Kidney epithelial cell (primary cell): ENCODE data around the gene ENHO. TPM values are rescaled to one million over a fixed set of nuclear protein-coding genes. Genes with fewer than 3 reads are reported as not detected.
"Not testable (repeated sequence)": the region's sequence is repeated elsewhere in the genome, so short reads cannot be mapped to it uniquely, and the experiment has no call there.

Source experiments
- DNase-seq: peaks from one replicate; pipeline ENCODE4 v3.0.0-alpha.2; 2010; ENCODE audit warnings: low read depth
- H3K27me3 ChIP-seq: 2 replicates; pipeline ENCODE4 v1.6.0; 2011; ENCODE audit warnings: low read length; ENCODE audit not compliant: control insufficient read depth, insufficient read depth
- H3K36me3 ChIP-seq: 2 replicates; pipeline ENCODE4 v1.5.1; 2011; ENCODE audit warnings: low read length; ENCODE audit not compliant: control insufficient read depth, insufficient read depth
- H3K4me3 ChIP-seq: 2 replicates; pipeline ENCODE4 v1.5.1; 2011; ENCODE audit warnings: low read depth, mild to moderate bottlenecking, control low read depth, low read length
- CTCF ChIP-seq: IDR thresholded peaks from 2 replicates; pipeline ENCODE4 v1.5.1; 2011; ENCODE audit warnings: mild to moderate bottlenecking, moderate library complexity, low read length, control low read depth, inconsistent platforms; ENCODE audit not compliant: insufficient read depth, poor library complexity, severe bottlenecking
- total RNA-seq: library from RNA; depleted of rRNA; stranded (reverse); fragments of >200 nt; gene quantifications from 2 replicates; pipeline ENCODE4 v1.2.3, GENCODE V29; 2015

The ENHO gene
- total RNA-seq, 1 donor from 2014 or later, result 1.5 TPM

GRCh38 chr9:34486572-34486971, 36.2 kb downstream of the ENHO start:
- TF ChIP-seq CTCF, result no peak
- Histone ChIP-seq H3K36me3 (no peaks in the 10 kb centered on the region), H3K27me3 (peaks cover 8% of the 10 kb centered on the region), H3K4me3 (no peak overlapping the region)
- DNase-seq, result no peak

- peaks cover 6% of the 10 kb centered on the region for H3K27me3 ChIP-seq
- H3K36me3 ChIP-seq, result no peaks in the 10 kb centered on the region
- DNase-seq, result no peak
- no peak for TF ChIP-seq CTCF
- no peak overlapping the region for H3K4me3 ChIP-seq
These were observed 37.0 kb downstream of the ENHO start for GRCh38 chr9:34485822-34486221.

GRCh38 chr9:34484678-34485077, 38.1 kb downstream of the ENHO start:
- TF ChIP-seq CTCF, result no peak
- peaks cover 3% of the 10 kb centered on the region for H3K27me3 ChIP-seq
- no peak for DNase-seq
- no peak overlapping the region for H3K4me3 ChIP-seq
- no peaks in the 10 kb centered on the region for H3K36me3 ChIP-seq

GRCh38 chr9:34482746-34483145, 40.0 kb downstream of the ENHO start:
- not testable (repeated sequence) for H3K27me3 ChIP-seq, H3K36me3 ChIP-seq, DNase-seq, H3K4me3 ChIP-seq

GRCh38 chr9:34481620-34482019, 41.2 kb downstream of the ENHO start:
- H3K27me3 ChIP-seq, DNase-seq, H3K4me3 ChIP-seq, H3K36me3 ChIP-seq: not testable (repeated sequence)

GRCh38 chr9:34479431-34479866, 43.3 kb downstream of the ENHO start:
- Histone ChIP-seq H3K4me3 (no peak overlapping the region), H3K27me3 (peaks cover 6% of the 10 kb centered on the region), H3K36me3 (no peaks in the 10 kb centered on the region)
- TF ChIP-seq CTCF, result no peak
- DNase-seq, result no peak

- DNase-seq, result no peak
- TF ChIP-seq CTCF, result no peak
- H3K27me3 ChIP-seq, result peaks cover 6% of the 10 kb centered on the region
- H3K36me3 ChIP-seq, result no peaks in the 10 kb centered on the region
- H3K4me3 ChIP-seq, result no peak overlapping the region
These were observed 45.2 kb downstream of the ENHO start for GRCh38 chr9:34477541-34477940.
